ENCODE data around the gene GNAT2. TPM values are rescaled to one million over a fixed set of nuclear protein-coding genes. Genes with fewer than 3 reads are reported as not detected.

The GNAT2 gene
- total and polyA plus RNA-seq, 2 donors (not counting 3 experiments of a cell fraction or from before 2014, with no cell fraction given): not detected

DNA sequence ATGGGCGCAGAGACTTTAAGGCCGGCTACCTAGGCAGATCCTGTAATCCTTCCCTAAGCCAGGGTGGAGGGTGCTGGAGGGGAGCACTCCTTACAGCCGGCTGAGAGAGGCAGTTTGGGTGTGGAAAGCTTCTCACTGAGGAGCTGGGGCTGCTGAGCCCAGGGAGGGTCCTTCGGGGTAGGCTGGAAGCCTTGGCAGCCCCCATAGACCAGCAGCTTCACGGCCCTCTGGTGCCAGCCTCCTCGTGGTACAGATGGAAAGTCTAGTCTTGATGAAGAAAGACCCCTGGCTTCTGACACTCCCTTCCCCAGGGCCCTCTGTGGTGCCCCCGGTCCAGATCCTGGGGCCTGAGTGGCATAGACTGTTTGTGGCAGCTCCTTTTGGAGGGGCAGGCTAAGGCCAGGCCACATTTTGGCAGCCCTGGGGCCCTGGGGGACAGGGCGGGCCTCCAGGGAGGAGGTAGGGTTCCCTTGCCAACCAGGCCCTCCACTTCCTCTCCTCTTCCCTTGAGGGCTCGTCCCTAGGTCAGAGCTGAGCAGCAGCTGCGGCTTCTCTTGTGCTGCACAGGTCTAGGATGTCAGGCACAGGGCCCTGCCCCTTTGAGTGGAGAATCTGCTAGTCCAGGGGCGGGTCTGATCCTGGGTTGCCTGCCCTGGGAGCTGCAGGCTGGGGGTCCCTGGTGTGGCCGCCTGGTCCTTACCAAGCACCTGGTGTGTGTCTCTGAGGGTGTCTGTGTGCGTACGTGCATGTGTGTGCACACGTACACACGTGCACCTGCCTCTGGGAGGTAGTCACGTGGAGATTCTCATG lies 5.0 kb upstream of the GNAT2 start:
- Histone ChIP-seq H3K79me2 (ENCODE audit: control insufficient read depth, insufficient read depth, low read length) (peaks cover 51% of the 10 kb centered on the region), H3K27ac (ENCODE audit: insufficient read depth, low read depth, low read length) (no peak overlapping the region), H3K9me1 (replicated peaks; ENCODE audit: control insufficient read depth, extremely low read depth, insufficient read depth, low read length) (no peaks in the 10 kb centered on the region), H3K9me3 (replicated peaks; ENCODE audit: control insufficient read depth, insufficient read depth, low read length) (no peaks in the 10 kb centered on the region), H2AFZ (ENCODE audit: low read depth, low read length) (no peak overlapping the region), H3K4me1 (ENCODE audit: control insufficient read depth, extremely low read depth, insufficient read depth, low read length) (peaks cover 14% of the 10 kb centered on the region), H3K4me2 (ENCODE audit: insufficient read depth, low read length) (no peak overlapping the region), H3K9ac (replicated peaks; ENCODE audit: extremely low read depth, insufficient read depth, low read length) (no peak overlapping the region), H3K27me3 (ENCODE audit: control insufficient read depth in 2 of 2, insufficient read depth in 2 of 2, low read length in 2 of 2) (no peaks in the 10 kb centered on the region), H4K20me1 (replicated peaks; ENCODE audit: control insufficient read depth, extremely low read depth, insufficient read depth, low read length) (no peaks in the 10 kb centered on the region), H3K4me3 (replicated peaks in 1 of 3; ENCODE audit: insufficient read depth in 1 of 3, low read depth in 1 of 3, low read length in 3 of 3) (no peak overlapping the region), H3K36me3 (ENCODE audit: control insufficient read depth in 2 of 2, extremely low read depth in 1 of 2, insufficient read depth in 2 of 2, low read length in 2 of 2) (peaks cover 0 to 27% of the 10 kb centered on the region in 2 experiments)
- dilution Hi-C loops (cut with MboI; ENCODE audit: extremely low pct_ligation_motif_present, low sequenced_read_pairs) (no loop called here), intact Hi-C loops (cut with micrococcal nuclease) (no loop called here)
- FAIRE-seq: no peak
- TF ChIP-seq MAX (IDR thresholded peaks at IDR 0.05; ENCODE audit: insufficient read depth, insufficient read length) (no peak), CTCF (IDR thresholded peaks at IDR 0.05; ENCODE audit: extremely low read depth in 1 of 2, insufficient read depth in 1 of 2, low read depth in 1 of 2, low read length in 2 of 2) (no peak), MYC (IDR thresholded peaks at IDR 0.05; ENCODE audit: low read depth, low read length) (no peak), POLR2A (IDR thresholded peaks at IDR 0.05; ENCODE audit: low read depth, low read length) (no peak), GATA2 (IDR thresholded peaks at IDR 0.05; ENCODE audit: insufficient read depth, insufficient read length, low read depth, low read length) (no peak), POLR2AphosphoS5 (IDR thresholded peaks at IDR 0.05; ENCODE audit: insufficient read depth, low read depth, low read length) (no peak), EZH2 (IDR thresholded peaks at IDR 0.05; ENCODE audit: borderline replicate concordance, low read depth, low read length, severe bottlenecking) (no peak), JUN (IDR thresholded peaks at IDR 0.05; ENCODE audit: borderline replicate concordance, insufficient read depth, insufficient read length, low read depth) (no peak), FOS (IDR thresholded peaks at IDR 0.05; ENCODE audit: borderline replicate concordance, insufficient read depth, low read length) (no peak)
- ChIA-PET CTCF (interaction anchor here (0.6 to 3.3 kb wide), 8 partner anchors 11 to 360 kb away, joined by 3 to 23 read pairs (median 5); partner anchors contain the start of genes AHCYL1 and GNAI3), POLR2A (no interaction called here)
- DNase-seq (ENCODE audit: low read depth, low spot score): no peak
- BruUV-seq (replicated peaks): no TSS peak

Data from endothelial cell of umbilical vein (primary cell).